Prostate gland (tissue), 2 donors: ENCODE measurements around the gene USP35. TPM values are rescaled to one million over a fixed set of nuclear protein-coding genes. Genes with fewer than 3 reads are reported as not detected.

Source experiments
- DNase-seq: peaks from one replicate; pipeline ENCODE4 v3.0.0-alpha.2; 2019; ENCODE audit warnings: low spot score
- H3K27ac ChIP-seq, 2 donors: fragments of 200-600 bp; sonication (generic); 2 replicates each; pipeline ENCODE4 v1.5.1; 2017 to 2019
- H3K27me3 ChIP-seq: fragments of 200-600 bp; sonication (generic); replicated peaks from 2 replicates; pipeline ENCODE4 v1.5.1; 2019; ENCODE audit not compliant: insufficient read depth
- H3K36me3 ChIP-seq, 2 donors: fragments of 200-600 bp; sonication (generic); 1 replicate in 1 of 2; 2 replicates in 1 of 2; pipeline versions ENCODE4 v1.5.1 to v1.8.1; 2017 to 2019
- H3K4me1 ChIP-seq: fragments of 200-600 bp; sonication (generic); replicated peaks from 2 replicates; pipeline ENCODE4 v1.5.1; 2019
- H3K4me3 ChIP-seq, 2 donors: fragments of 200-600 bp; sonication (generic); 2 replicates each; pipeline ENCODE4 v1.5.1; 2017 to 2019
- H3K9me3 ChIP-seq: fragments of 200-600 bp; sonication (generic); 2 replicates; pipeline ENCODE4 v1.5.1; 2017
- POLR2A ChIP-seq: fragments of 450-650 bp; IDR thresholded peaks from one replicate; pipeline ENCODE4 v1.6.1; 2016; ENCODE audit warnings: antibody characterized with exemption, mild to moderate bottlenecking
- POLR2AphosphoS5 ChIP-seq: sonication (generic); formaldehyde crosslinking; IDR thresholded peaks from one replicate; pipeline ENCODE4 v1.6.1; 2017; ENCODE audit warnings: antibody characterized with exemption
- WGBS: methylation state at CpG from one replicate; pipeline ENCODE4 v1.1.5; 2018; 5-methylcytosine and 5-hydroxymethylcytosine counted together
- intact Hi-C: fragments of 100-400 bp; cut with DNase I; formaldehyde crosslinking; loops from one replicate; pipeline ENCODE4 v1.14.2; 2022
- total RNA-seq, 2 donors: library from RNA; depleted of rRNA; stranded (reverse); fragments of >200 nt; gene quantifications; one replicate each; pipeline ENCODE4 v1.1.0, GENCODE V29; 2016
- TF ChIP-seq, protein P1 (sequence below), 4 experiments: fragments of 200-600 bp in 2 of 4; fragments of 450-650 bp in 2 of 4; sonication (generic) in 2 of 4; IDR thresholded peaks; 1 replicate in 3 of 4; 2 replicates in 1 of 4; pipeline ENCODE4 v1.5.1; 2016 to 2019; ENCODE audit warnings: antibody characterized with exemption in 4 of 4, mild to moderate bottlenecking in 2 of 4, moderate library complexity in 2 of 4

USP35 gene
- total RNA-seq, 2 donors from 2014 or later, result 3.4 to 13.6 TPM

DNA sequence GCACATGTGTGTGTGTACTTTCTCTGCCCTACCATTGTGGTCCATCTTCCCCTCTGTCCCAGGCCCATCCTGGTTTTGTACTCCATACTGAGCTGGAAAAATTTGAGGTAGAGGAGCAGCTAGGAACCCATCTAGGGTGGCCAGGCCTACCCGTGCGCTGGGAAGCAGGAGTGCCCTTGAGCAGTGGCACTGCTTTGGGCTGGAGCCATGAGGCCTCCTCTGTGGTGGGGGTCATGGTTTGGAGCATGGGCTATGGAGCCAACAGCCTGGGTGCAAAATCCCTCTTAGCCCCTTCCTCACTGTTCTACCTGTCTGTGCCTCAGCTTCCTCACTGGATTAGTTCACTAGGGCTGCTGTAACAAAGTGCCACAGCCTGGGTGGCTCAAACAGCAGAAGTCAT, 27.4 kb upstream of the USP35 start:
- intact Hi-C loops, result no loop called here
- WGBS, result 100% methylated on average over 2 of the region's 2 CpGs
- H3K36me3 ChIP-seq, result no peaks in the 10 kb centered on the region
- H3K9me3 ChIP-seq, result no peaks in the 10 kb centered on the region
- H3K4me1 ChIP-seq, result no peaks in the 10 kb centered on the region
- H3K27me3 ChIP-seq, result no peaks in the 10 kb centered on the region
- TF ChIP-seq POLR2A (no peak), POLR2AphosphoS5 (no peak)
- TF ChIP-seq, protein P1, sequence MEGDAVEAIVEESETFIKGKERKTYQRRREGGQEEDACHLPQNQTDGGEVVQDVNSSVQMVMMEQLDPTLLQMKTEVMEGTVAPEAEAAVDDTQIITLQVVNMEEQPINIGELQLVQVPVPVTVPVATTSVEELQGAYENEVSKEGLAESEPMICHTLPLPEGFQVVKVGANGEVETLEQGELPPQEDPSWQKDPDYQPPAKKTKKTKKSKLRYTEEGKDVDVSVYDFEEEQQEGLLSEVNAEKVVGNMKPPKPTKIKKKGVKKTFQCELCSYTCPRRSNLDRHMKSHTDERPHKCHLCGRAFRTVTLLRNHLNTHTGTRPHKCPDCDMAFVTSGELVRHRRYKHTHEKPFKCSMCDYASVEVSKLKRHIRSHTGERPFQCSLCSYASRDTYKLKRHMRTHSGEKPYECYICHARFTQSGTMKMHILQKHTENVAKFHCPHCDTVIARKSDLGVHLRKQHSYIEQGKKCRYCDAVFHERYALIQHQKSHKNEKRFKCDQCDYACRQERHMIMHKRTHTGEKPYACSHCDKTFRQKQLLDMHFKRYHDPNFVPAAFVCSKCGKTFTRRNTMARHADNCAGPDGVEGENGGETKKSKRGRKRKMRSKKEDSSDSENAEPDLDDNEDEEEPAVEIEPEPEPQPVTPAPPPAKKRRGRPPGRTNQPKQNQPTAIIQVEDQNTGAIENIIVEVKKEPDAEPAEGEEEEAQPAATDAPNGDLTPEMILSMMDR (IDR thresholded peaks at IDR 0.05), result no peak
- H3K4me3 ChIP-seq, result no peak overlapping the region
- no peak overlapping the region for H3K27ac ChIP-seq
- no peak for DNase-seq

DNA sequence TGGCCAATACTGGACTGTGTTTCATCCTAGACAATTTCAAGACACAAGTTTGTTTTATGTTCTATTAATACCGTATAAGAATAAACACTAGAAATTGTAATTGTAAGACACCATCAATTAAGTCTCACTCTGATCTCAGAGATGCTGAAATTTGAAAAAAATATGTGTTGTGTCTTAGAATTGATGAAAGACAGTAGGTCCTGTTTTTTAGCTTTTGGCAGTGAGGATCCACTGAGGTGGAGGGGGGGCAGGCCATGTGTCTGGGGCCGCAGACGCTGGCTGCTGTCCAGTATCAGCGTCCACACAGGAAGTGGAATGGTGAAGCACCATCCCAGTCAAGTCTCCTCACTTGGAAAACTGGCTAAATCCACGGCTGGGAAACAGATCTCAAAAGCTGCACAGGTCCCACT, 26.8 kb upstream of the USP35 start:
- no peak overlapping the region for H3K4me3 ChIP-seq
- H3K36me3 ChIP-seq, result no peaks in the 10 kb centered on the region
- no peaks in the 10 kb centered on the region for H3K27me3 ChIP-seq
- 22% methylated on average over 5 of the region's 5 CpGs for WGBS
- no peak for DNase-seq
- H3K4me1 ChIP-seq, result no peaks in the 10 kb centered on the region
- TF ChIP-seq POLR2AphosphoS5, result no peak
- TF ChIP-seq, protein P1 (IDR thresholded peaks at IDR 0.05), result no peak
- TF ChIP-seq POLR2A, result no peak
- intact Hi-C loops, result no loop called here
- no peak overlapping the region for H3K27ac ChIP-seq
- no peaks in the 10 kb centered on the region for H3K9me3 ChIP-seq

DNA sequence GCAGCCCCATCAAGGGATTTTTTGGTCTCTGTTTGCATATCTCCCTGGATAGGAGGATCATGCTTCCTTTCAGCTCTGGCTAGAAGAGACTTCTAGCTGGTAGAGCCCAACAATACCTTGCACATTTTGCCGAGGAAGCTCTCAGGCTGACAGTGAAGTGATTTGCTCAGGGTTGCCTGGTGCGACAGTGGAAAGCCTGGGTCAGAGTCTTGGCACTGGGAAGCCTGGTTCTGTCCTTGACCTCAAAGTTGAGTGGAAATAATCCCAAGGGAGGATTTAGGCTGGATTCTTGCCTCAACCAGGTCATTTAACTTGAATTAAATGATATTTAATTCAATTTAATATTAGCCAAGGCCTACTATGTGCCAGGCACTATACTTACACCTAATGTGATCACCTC, 24.9 kb upstream of the USP35 start:
- DNase-seq, result no peak
- Histone ChIP-seq H3K27ac (no peak overlapping the region), H3K9me3 (no peaks in the 10 kb centered on the region), H3K4me3 (no peak overlapping the region), H3K4me1 (no peaks in the 10 kb centered on the region), H3K27me3 (no peaks in the 10 kb centered on the region), H3K36me3 (no peaks in the 10 kb centered on the region)
- intact Hi-C loops, result no loop called here
- 56% methylated on average over 2 of the region's 2 CpGs for WGBS
- TF ChIP-seq POLR2A (no peak), POLR2AphosphoS5 (no peak)
- TF ChIP-seq, protein P1 (IDR thresholded peaks at IDR 0.05), result no peak

DNA sequence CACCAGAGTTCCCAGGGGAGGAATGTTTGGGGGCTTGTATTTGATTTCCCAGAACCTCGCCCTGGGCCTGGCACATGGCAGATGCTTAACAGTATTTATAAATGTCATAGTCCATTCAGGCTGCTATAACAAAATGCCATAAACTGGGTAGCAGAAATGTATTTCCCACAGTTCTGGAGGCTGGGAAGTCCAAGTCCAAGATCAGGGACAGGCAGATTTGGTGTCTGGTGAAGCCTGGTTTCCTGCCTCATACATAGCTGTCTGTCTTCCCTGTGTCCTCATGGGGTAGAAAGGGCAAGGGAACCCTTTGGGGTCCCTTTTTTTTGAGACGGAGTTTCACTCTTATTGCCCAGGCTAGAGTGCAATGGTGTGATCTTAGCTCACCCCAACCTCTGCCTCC, 24.2 kb upstream of the USP35 start:
- no peaks in the 10 kb centered on the region for H3K4me1 ChIP-seq

DNA sequence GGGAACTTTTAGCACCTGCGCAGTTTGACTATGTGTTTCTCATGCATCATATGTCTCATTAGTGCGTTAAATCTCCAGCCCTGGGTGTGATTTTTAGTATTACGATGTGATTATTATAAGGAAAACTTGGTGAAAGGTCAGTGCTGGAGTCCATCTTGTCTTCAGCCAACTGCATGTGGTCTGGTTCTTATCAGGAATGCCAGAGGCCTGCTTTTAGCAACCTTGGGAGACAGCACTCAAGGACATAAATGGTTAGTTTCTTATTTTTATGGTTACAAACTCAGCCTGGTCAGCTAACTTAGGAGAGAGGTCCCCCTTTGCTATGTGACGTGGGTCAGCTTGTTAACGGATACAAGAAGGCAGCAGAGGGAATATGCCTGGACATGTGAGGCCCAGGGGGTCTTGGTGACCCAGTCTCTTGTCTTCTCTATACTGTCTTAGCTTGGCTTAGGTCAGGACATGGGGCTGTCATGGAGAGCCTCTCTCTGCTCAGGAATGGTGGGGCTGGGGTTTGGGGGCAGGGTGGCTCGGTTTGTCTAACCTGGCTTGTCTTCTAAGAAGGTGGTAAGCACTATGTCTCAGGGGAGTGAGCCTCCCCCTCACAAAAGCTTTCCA, 21.8 kb upstream of the USP35 start:
- Histone ChIP-seq H3K4me1 (no peaks in the 10 kb centered on the region), H3K27ac (no peak overlapping the region)

More for the DNA sequence above, 24.2 kb upstream of the USP35 start:
- Histone ChIP-seq H3K36me3 (no peaks in the 10 kb centered on the region), H3K4me3 (no peak overlapping the region), H3K9me3 (no peaks in the 10 kb centered on the region), H3K27ac (no peak overlapping the region), H3K27me3 (no peaks in the 10 kb centered on the region)
- no peak for DNase-seq
- TF ChIP-seq POLR2A (no peak), POLR2AphosphoS5 (no peak)
- TF ChIP-seq, protein P1 (IDR thresholded peaks at IDR 0.05), result no peak
- 100% methylated on average over 2 of the region's 2 CpGs for WGBS
- intact Hi-C loops, result no loop called here

More for the DNA sequence above, 21.8 kb upstream of the USP35 start:
- H3K27me3 ChIP-seq, result no peaks in the 10 kb centered on the region
- 86% methylated on average over 6 of the region's 6 CpGs for WGBS
- H3K9me3 ChIP-seq, result no peaks in the 10 kb centered on the region
- no peak overlapping the region for H3K4me3 ChIP-seq
- TF ChIP-seq POLR2A (no peak), POLR2AphosphoS5 (no peak)
- TF ChIP-seq, protein P1 (IDR thresholded peaks at IDR 0.05), result no peak
- intact Hi-C loops, result no loop called here
- no peaks in the 10 kb centered on the region for H3K36me3 ChIP-seq
- DNase-seq, result no peak
